ENCODE data around the gene LCE1A.

Gene LCE1A

DNA sequence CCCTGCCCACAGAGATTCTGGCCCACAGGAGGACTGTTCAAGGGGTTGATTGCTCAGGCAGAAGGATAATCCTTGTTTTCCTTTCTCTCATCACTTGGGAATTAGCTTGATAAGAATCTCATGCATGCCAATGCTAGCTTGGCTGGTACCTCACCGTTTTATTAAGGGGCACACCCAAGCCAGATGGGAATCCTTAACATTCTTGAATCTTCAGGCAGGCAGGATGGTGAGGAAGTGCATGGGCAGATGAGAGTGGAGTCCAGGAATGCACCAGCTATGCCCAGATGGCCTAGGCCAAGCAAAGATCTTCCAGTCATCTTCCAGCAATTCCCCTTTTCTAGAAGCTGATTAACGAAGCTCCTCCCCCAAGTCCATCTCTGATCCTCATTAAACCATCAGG, 28.4 kb downstream of the LCE1A start:
- no peaks in the 10 kb centered on the region for H3K9me3 Mint-ChIP-seq

DNA sequence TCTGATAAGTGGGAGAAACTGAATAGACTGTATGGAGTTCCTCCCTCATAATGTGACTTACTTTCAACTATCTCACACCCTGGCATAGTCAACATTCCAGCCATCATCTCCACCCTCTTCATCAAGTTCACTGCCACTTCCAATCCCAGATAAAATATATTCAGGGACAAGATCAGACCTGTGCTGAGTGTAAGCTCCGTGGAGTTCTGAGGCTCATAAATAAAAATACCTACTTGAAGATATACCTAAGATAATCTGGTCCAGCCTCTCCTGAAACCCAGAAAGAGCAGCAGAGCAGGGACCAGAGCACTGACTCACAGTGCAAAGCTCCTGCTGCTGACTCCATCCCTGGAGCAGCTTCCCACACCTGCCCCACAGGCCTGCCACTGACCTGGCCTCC, 30.8 kb downstream of the LCE1A start:
- H3K4me3 Mint-ChIP-seq: no peak overlapping the region
- no peak overlapping the region for H3K27ac Mint-ChIP-seq
- intact Hi-C loops (cut with micrococcal nuclease): no loop called here
- peaks cover 2% of the 10 kb centered on the region for H3K27me3 Mint-ChIP-seq
- no peaks in the 10 kb centered on the region for H3K9me3 Mint-ChIP-seq
- no peaks in the 10 kb centered on the region for H3K4me1 Mint-ChIP-seq (ENCODE audit: low read depth)
- H3K36me3 Mint-ChIP-seq (ENCODE audit: low read depth): no peaks in the 10 kb centered on the region

More for the DNA sequence above, 28.4 kb downstream of the LCE1A start:
- Mint-ChIP-seq H3K4me3 (no peak overlapping the region), H3K27me3 (peaks cover 2% of the 10 kb centered on the region), H3K27ac (no peak overlapping the region), H3K36me3 (ENCODE audit: low read depth) (no peaks in the 10 kb centered on the region), H3K4me1 (ENCODE audit: low read depth) (no peaks in the 10 kb centered on the region)
- intact Hi-C loops (cut with micrococcal nuclease): no loop called here

DNA sequence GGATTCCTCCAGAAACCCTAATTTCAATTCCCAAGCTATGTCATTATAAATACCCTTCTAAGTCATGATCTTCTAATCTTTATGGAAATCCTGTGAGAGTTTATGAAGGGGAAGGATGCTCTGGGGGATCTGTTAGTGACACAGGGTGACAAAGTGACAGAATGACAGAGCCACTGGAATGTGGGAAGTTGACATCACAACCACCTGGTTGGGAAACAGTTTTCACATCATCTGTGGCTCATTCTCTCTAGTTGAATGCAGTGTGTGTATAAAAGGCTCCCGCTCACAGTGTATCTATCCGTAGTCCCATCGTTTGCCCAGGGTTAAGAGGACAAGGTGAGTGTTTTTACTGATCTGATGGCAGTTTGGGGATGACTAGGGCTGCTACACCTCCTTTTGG, 32.4 kb downstream of the LCE1A start, which contains the start of gene LCE7A:
Gene LCE7A (plus strand): TSS at position 301 of the 400 bp plus-strand sequence. CDS start 702 bp downstream, outside the sequence.
- Mint-ChIP-seq H3K9me3 (no peaks in the 10 kb centered on the region), H3K4me3 (no peak within 1 kb of the TSS), H3K36me3 (ENCODE audit: low read depth) (no peaks in the 10 kb centered on the region), H3K27ac (no peak within 1 kb of the TSS), H3K4me1 (ENCODE audit: low read depth) (no peaks in the 10 kb centered on the region), H3K27me3 (peaks cover 2% of the 10 kb centered on the region)
- intact Hi-C loops (cut with micrococcal nuclease): no loop called here

DNA sequence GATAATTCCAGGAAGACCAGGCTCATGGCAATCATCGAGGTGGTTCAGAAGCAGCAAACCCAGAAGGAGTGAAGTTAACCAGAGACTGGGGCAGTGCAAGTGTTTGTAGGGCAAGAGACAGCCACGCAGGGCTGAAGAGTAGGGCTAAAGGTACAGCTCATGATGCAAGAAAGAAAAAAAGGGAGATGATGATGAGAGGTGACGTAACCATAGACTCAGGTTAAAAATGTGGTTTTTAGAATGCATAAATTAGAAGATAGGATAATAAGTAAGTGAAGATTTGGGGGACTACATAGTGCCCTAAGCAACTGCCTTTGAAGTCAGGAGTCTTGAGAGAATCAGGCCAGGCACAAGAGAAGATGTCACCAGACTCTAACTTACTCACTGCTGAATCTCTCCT, 32.9 kb downstream of the LCE1A start:
- no peak overlapping the region for H3K4me3 Mint-ChIP-seq
- H3K27ac Mint-ChIP-seq: no peak overlapping the region
- H3K27me3 Mint-ChIP-seq: peaks cover 2% of the 10 kb centered on the region
- no peaks in the 10 kb centered on the region for H3K9me3 Mint-ChIP-seq
- intact Hi-C loops (cut with micrococcal nuclease): no loop called here
- no peaks in the 10 kb centered on the region for H3K4me1 Mint-ChIP-seq (ENCODE audit: low read depth)
- H3K36me3 Mint-ChIP-seq (ENCODE audit: low read depth): no peaks in the 10 kb centered on the region

DNA sequence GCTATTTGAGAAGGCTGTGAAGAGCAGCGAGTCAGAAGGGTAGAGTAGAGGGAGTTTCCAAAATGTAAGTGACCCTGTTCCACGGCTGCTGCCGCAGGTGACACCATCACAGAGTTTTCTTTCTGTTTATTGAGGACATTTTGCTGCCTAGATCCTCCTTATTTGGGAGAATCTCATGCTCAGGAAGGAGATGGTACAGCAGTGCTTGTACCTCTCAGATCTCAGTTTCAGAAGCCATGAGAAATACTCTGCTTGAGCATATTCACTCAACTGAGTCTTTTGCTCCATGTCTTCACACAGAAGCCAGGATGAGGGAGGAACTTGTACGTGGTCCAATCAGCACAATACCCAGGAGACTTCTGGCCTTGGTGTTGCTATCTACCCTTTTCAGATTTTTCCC, 34.1 kb downstream of the LCE1A start:
- Mint-ChIP-seq H3K9me3 (no peaks in the 10 kb centered on the region), H3K4me3 (no peak overlapping the region), H3K36me3 (ENCODE audit: low read depth) (no peaks in the 10 kb centered on the region), H3K27ac (no peak overlapping the region), H3K27me3 (peaks cover 2% of the 10 kb centered on the region), H3K4me1 (ENCODE audit: low read depth) (no peaks in the 10 kb centered on the region)
- intact Hi-C loops (cut with micrococcal nuclease): no loop called here

DNA sequence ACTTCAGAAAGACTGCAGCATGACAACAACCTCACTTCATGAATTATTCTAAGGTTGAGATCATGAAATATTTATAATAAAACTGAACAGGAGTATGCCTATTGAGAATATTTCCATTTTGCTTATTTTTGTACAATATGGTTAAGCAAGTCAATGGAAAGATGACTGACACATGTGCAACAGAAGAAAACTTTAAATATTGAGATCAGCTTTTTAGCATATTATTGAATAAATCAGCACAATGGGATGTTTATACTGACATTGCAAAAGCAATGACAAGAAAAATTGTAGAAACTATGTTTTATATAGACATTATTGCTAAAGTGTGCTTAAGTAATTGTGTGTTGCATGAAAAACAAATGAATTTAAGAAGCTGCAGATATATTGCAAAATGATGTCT, 37.2 kb downstream of the LCE1A start:
- Mint-ChIP-seq H3K4me1 (ENCODE audit: low read depth) (no peaks in the 10 kb centered on the region), H3K9me3 (no peaks in the 10 kb centered on the region), H3K36me3 (ENCODE audit: low read depth) (no peaks in the 10 kb centered on the region), H3K4me3 (no peak overlapping the region), H3K27ac (no peak overlapping the region), H3K27me3 (peaks cover 2% of the 10 kb centered on the region)
- intact Hi-C loops (cut with micrococcal nuclease): no loop called here

DNA sequence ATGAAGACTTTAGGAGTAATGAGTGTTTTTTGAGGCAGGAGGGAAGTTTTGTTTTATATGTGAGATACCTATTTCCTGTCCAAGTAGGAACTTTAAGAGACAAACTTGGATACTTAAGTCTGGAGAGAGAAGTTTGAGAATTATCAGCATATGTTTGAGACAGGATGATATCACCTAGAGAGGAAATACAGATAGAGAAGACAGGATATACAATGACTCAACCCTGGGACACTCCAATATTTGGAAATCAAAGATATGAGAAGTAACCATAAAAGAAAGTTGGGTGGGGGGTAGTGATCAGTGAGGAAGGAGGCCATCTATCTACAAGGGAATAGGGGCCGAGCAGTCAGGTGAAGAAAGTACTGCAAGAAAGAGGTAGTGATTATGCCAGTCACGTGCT, 39.0 kb downstream of the LCE1A start:
- Mint-ChIP-seq H3K9me3 (no peaks in the 10 kb centered on the region), H3K27ac (no peak overlapping the region), H3K27me3 (no peaks in the 10 kb centered on the region), H3K4me3 (no peak overlapping the region), H3K4me1 (ENCODE audit: low read depth) (no peaks in the 10 kb centered on the region), H3K36me3 (ENCODE audit: low read depth) (no peaks in the 10 kb centered on the region)
- intact Hi-C loops (cut with micrococcal nuclease): loop anchor here (5.0 kb wide), 1 partner anchor 411 kb away; no protein-coding TSS in a partner anchor

DNA sequence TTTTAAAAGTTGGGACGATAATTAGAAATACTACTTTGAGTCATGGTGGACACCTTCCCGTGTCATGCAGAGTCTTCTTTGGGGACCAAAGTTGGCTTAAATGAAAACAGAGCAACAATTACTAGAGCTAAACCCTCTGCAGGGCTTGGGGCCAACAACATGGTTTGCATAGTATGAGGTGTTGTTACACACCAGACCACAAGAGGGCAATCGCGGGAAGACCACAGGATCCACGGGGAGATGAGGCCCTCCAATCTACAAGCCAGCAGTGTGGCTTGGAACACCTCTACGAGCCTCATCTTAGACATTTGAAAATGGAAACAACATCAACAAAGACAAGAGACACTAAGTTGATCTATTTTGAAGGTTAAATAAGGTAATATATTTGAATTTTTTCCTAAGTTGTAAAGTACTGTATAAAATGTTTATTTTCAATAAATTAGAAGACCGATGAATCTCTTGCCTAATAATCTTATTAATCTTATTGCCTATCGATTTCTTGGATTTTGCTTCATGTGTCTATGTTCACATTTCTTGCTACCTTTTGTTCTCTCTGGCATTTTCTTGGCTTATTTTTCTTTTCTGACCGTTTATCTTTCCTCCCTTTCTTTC, 42.6 kb downstream of the LCE1A start:
- no peaks in the 10 kb centered on the region for H3K4me1 Mint-ChIP-seq (ENCODE audit: low read depth)
- no peaks in the 10 kb centered on the region for H3K9me3 Mint-ChIP-seq
- H3K27ac Mint-ChIP-seq: no peak overlapping the region
- no peaks in the 10 kb centered on the region for H3K27me3 Mint-ChIP-seq
- H3K4me3 Mint-ChIP-seq: no peak overlapping the region
- H3K36me3 Mint-ChIP-seq (ENCODE audit: low read depth): no peaks in the 10 kb centered on the region
- intact Hi-C loops (cut with micrococcal nuclease): loop anchor here (1.0 to 5.0 kb wide), 2 partner anchors 353 to 407 kb away; no protein-coding TSS in a partner anchor

DNA sequence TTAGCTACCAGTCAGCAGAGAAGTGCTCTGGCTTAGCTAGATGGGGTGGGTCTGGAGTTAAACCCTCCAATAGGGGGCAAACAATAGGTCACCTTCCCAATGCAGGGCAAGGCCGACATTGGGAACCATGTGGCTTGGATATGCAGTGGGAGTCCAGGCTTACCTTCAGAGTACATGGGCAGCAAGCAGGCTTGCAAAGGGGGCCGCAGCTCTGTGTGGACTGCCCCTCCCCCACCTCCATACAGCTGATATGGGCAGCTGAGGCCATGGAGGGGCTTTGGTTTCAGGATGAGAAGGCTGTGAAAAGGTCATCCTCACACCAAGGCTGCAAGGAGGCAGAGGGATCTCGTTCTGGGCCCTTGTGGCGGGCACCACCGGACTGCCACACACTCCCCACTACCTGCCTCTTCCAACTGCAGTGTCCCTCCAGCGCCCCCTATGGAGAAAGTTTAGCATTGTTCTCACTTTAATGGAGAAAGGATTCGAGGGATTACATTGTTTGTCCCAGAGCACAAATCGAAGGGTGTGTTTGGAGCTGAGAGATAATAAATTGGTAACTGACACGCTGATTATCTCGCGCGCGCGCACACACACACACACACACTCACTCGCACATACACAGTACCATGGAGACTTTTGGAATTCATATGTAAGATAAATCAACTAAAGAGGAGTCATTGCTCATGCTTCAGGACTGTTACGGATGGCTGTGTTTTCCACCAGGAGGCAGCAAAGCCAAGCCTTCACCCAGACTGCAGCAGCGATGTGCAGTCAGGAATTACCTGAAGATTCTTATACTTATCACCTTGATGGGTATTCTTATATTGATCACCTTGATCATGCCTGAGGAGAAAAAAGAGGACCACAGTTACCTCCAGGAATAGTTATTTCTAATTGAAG, 43.8 kb downstream of the LCE1A start:
- no peaks in the 10 kb centered on the region for H3K36me3 Mint-ChIP-seq (ENCODE audit: low read depth)
- no peaks in the 10 kb centered on the region for H3K4me1 Mint-ChIP-seq (ENCODE audit: low read depth)
- intact Hi-C loops (cut with micrococcal nuclease): no loop called here
- no peak overlapping the region for H3K27ac Mint-ChIP-seq
- H3K4me3 Mint-ChIP-seq: no peak overlapping the region
- H3K9me3 Mint-ChIP-seq: no peaks in the 10 kb centered on the region
- H3K27me3 Mint-ChIP-seq: no peaks in the 10 kb centered on the region

DNA sequence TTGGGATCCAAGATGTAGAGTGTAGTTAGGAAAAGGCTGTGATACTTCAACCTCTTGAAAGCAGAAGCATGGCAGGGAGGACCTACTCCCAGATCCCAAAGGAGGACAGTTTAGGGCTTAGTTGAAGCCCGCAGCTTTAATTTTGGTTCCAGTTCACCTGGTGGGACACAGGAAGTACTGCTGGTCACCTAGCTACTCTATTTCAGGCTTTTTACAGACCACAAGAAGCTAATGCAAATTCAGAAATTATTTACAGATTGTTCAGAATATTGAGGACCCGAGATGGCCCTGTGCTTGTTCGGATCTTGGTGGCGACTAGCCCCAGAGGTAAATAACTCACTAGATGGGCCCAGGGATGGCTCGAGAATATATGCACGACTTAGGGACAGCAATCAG, 44.5 kb downstream of the LCE1A start:
- H3K27me3 Mint-ChIP-seq: no peaks in the 10 kb centered on the region
- H3K4me1 Mint-ChIP-seq (ENCODE audit: low read depth): no peaks in the 10 kb centered on the region
- H3K4me3 Mint-ChIP-seq: no peak overlapping the region
- H3K36me3 Mint-ChIP-seq (ENCODE audit: low read depth): no peaks in the 10 kb centered on the region
- H3K27ac Mint-ChIP-seq: no peak overlapping the region
- H3K9me3 Mint-ChIP-seq: no peaks in the 10 kb centered on the region
- intact Hi-C loops (cut with micrococcal nuclease): loop anchor here (2.0 kb wide), 1 partner anchor 357 kb away; no protein-coding TSS in a partner anchor

DNA sequence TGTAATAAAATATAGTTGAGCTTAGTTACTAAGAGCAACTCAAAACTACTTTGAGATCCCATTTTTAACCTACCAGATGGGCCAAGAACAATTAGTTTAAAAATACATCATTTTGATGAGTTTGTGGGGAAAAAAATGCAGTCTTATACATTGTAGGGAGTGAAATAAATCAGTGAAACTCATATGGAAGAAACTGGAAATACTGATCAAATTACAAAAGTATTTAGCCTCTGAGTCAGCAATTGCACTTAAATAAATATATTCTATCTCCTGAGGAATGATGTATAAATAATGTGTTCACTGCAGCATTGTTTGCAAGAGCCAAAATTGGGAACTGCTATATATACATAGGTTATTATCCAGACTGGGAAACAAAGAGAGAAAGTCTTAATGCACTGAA, 46.2 kb downstream of the LCE1A start:
- no peaks in the 10 kb centered on the region for H3K4me1 Mint-ChIP-seq (ENCODE audit: low read depth)
- H3K27me3 Mint-ChIP-seq: no peaks in the 10 kb centered on the region
- H3K4me3 Mint-ChIP-seq: no peak overlapping the region
- H3K9me3 Mint-ChIP-seq: no peaks in the 10 kb centered on the region
- intact Hi-C loops (cut with micrococcal nuclease): loop anchor here (2.0 kb wide), 1 partner anchor 355 kb away; no protein-coding TSS in a partner anchor
- H3K27ac Mint-ChIP-seq: no peak overlapping the region
- H3K36me3 Mint-ChIP-seq (ENCODE audit: low read depth): no peaks in the 10 kb centered on the region

DNA sequence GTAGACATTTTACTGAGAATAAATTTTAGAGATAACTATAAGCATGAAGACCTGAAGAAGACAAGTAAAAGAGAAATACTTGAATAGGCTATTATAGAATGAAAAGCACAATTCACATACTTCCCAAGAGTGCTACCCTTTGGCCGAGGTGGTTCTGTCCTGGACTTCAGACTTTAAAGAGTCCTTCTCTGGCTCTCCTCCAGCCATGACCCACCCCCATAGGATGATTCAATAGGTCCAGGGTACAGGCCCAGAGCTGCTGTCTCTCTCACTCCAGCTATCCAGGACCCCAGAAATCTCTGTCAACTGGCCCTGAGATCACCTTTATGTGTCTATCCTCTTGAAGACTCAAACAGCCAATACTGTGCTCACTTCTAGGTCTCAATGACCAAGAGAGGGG, 49.6 kb downstream of the LCE1A start:
- H3K4me3 Mint-ChIP-seq: no peak overlapping the region
- intact Hi-C loops (cut with micrococcal nuclease): no loop called here
- no peaks in the 10 kb centered on the region for H3K27me3 Mint-ChIP-seq
- H3K36me3 Mint-ChIP-seq (ENCODE audit: low read depth): no peaks in the 10 kb centered on the region
- no peaks in the 10 kb centered on the region for H3K4me1 Mint-ChIP-seq (ENCODE audit: low read depth)
- no peaks in the 10 kb centered on the region for H3K9me3 Mint-ChIP-seq
- H3K27ac Mint-ChIP-seq: no peak overlapping the region
